Stimulated activated CD4-positive, alpha-beta T cell treated with anti-CD3 and anti-CD28 coated beads, Interleukin-4, amount 100 ng/mL, for 1 hour (primary cell): ENCODE data around the gene LCOR.

Experiments used
- DNase-seq: peaks from one replicate; pipeline ENCODE4 v3.0.0-alpha.2; 2020

The LCOR gene

DNA sequence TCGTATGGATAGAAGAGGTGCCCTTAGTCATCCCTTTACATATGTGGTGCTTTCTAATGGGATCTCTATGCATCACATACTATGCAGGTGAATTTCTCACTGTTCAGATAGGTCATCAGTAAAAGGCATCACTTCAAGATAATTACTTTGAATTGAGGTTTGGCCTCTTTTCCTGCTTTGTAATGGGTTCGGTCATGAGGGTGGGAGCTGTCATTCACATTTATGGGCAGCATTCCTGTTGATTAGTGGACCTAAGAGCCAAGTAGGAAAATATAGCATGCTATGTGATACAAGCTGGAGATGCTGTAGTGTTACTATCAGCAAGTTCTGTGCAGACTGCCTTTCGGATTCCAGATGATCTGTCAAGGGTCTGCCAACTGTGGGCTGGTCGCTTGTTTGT is 156.3 kb downstream of the LCOR start:
- no peak for DNase-seq

DNA sequence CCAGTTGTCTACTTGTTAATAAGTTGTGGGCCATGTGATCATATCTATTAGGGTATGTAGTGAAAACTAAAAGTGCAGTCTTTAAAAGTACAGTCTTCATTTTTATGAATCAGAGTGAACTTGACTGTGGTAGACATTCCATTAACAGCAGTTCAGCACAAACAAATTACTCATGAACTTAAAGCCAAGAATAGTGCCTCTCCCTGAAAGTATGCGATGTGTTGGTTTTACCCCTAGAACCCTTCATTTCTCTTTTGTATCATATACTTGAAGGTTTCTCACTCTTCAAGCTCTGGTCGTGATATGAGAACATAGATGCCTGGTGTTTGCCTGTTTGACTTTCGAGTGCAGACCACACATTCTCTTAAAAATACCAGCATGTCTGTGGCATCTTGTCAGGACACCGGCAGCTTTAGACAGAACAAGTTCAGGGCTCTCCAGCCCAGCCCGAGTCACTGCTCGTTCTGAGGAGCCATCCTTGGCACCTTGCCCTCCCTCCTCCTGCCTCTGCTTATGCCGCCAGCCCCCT is 159.3 kb downstream of the LCOR start:
- no peak for DNase-seq

DNA sequence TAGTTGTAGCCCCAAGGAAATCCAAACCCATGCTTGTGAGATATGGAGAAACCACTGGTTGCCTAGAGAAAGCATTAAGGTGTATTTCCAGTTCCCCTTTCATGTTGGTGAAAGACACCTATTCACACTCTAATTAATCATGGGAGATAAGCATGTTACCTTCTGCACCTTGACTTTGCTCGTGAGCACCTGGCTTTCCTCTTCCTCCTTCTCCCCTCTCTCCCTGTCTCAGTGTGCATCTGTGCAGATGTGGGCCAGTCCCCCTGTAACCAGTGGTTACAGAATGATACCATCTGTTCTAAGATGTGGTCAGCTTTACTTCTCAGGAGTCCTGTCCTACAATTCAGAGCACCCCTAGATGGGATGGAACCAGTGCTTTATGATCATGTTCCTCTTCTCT is 160.6 kb downstream of the LCOR start:
- DNase-seq: no peak

DNA sequence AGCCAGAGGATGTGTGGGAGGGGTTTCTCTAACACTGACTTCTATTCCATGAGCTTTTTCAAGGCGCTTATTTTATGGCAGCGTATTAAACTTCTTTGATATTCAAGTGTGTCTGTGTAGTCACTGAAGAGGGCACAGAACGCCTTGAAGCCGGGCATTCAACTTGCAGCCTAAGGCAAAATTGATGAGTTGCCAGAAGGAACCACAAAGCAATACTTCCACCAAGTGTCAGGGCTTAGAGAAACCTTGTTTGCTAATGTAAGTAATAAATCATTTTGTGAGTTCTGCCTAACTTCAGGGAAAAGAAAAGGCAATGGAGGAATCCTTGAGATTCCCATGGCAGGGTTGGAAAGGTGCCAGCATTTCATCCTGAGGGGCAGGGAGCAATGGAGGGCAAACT is 163.8 kb downstream of the LCOR start:
- DNase-seq: no peak

DNA sequence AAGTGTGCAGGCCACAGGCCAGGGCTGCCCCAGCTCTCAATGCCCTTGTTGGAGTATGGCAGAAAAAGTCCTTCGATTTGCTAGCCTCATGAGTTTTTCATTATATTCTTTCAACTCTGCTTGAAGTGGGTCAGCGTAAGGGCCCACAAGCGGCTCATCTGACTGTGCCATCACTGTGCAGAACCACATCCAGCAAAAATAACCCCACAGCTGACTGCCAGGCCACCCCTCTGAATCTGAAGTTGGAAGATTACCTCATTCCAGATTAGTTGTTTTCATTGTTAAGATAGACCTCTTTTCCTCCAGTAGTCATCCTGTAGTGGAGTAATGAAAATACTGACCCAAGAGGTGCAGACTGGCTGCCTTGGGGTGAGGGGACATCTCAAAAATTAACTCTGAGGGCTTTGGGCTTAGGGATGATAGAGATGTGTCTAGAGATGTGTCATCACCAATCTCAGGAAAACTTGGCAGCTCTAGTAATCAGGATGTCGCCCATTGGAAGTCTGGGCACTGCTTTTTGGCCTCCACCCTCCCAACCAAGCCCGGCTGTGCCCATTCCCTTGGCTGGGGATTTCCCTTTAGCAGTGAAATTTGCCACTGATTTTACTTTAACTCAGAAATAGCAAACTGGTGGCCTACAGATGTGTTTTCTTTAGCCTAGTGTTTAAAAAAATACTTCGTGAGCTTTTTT is 164.3 kb downstream of the LCOR start:
- DNase-seq: no peak

DNA sequence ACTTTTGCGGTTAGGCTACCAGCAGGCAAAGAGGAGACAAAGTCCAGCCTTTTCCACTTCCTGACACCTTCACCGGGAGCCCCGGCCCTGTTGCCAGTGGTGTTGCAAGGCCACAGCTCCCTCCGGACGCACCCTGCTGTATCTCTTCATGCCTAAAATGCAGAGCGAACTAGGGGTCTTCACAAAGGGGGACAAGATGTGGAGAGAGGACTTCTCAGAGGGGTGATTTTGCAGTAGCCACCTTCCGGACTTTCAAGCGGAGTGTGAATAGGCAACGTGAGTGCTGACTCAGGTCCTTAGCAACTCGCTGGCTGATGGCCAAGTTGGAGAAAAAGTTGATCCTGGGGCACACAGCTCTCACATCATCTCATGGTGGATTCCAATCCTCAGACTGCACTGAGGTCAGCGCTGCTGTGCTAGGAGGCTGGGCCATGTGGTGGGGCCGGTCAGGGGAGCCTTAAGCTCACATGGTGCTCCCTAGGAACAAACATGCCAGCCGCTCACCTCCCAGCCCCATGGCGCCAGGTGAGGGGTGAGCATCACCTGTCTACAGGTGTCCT is 166.3 kb downstream of the LCOR start:
- no peak for DNase-seq

DNA sequence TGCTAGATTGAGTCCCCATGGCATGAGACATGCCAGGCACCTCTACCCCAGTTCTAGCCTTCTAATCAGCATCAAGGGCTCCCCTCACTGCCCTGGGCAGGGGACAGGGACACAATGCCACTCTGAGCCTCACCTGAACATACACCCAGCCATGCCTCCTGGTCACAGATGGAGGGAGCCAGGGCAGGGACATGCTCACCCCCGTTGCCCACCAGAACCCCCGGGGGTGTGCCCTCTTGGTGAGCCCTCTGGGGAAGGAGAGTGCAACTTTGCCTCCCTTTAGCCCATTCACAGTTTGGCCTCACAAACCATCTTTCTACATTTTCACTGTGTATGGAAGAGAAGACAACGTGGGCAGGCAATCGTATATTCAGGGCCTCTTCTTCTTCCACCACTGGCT is 167.2 kb downstream of the LCOR start:
- no peak for DNase-seq

DNA sequence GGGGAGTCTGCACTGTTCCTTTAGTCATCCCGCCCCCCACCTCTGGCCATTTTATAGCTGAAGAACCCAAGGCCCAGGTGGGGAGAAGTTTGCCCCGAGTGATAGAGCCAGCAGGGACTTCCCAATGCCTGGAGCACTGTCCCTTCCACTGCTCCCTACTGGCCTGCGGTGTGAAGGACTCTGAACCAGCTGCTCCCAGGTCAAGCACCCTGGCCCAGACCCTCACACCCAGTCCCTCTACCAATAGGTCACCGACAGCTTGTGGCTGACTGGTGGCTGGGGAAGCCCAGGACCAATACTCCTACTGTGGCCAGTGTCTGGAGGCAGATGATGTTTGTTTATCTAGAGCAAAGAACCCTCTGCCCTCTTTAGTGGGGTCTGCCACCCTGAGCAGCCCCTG is 167.9 kb downstream of the LCOR start:
- DNase-seq: no peak

DNA sequence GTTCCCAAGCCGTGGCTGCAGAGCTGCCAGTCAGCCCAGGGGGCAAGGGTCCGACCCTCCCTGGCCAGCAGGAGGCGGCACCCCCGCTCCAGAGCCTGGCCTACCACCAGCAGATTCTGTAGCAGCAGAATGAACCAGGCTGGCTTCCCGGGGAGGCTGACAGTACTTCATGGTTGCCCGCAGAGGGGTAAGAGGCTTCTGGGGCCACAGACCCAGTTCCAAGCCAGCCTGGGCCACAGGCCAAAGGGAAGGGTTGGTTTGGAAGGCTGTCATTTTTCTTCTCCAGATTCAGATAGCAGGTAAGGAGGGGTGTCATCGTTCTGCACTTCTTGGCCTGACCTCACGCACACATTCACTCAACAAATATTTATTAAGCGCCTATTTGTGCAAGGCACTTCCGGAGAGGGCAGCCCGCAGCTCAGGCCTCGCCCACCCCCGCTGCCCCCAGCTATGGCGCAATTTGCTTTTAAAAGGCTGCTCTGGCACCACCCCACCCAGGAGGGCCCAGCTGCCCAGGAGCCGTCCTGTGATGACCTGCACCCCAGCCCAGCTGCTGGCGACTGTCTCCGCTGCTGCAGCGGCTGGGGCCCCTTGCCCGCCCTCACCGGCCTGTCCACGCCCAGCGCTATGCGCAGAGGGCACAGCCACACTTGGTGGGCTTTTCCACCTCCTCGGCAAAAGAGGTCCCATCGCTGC is 168.5 kb downstream of the LCOR start:
- DNase-seq: no peak

DNA sequence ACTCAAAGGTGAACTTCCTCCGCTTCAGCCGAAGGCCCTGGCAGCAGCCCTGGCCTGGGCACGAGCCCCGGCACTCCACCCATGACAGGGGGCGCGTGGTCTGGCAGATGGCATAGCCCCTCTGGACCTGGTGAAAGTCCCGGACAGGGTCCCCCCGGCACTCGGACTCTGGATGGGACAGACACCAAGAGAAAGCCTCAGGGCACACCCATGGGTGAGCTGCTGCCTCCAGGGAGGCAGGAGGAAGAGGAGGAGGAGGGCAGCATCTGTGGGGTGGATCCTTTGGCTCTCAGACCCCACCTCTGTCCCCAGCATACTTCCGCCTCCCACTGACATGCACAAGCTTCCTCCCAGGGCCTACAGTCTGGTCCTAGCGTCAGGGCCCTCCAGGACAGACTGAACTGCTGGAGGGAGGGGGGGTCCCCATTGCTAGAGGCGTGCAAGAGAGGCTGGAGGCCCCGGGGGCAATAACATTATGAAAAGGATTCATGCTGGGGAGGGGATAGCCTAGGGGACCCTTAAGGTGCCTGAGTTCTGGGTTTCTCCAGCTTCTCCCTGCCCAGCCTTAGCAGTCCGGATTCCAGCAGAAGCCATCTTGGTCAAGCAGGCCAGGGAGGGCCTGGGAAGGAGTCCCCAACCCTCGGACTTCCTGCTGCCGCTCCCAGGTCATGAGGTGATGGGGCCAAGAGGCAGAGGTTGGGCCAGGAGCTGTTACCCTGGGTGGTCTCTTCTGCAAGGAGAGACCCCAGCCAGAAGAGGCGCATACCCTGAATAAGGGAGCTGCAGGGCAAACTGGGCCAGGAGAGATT is 169.3 kb downstream of the LCOR start:
- DNase-seq: no peak

DNA sequence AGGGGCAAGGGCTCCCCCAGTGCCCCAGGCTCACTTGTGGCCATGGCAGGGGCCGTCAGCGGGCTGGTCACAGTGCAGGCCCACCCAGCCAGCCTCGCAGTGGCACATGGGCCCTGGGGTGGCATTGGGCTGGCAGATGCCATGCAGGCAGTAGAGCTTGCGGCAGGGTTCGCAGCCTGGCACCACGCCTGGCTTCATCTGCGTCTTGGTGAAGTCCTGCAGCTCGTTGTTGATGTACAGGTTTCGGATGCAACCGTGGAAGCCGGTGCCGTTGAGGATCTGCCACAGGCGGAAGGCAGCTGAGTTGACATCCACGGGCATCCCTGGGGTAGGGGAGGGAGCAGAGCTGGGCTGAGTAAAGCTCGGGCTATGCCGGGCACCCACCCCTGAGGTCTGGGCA is 170.6 kb downstream of the LCOR start:
- no peak for DNase-seq

DNA sequence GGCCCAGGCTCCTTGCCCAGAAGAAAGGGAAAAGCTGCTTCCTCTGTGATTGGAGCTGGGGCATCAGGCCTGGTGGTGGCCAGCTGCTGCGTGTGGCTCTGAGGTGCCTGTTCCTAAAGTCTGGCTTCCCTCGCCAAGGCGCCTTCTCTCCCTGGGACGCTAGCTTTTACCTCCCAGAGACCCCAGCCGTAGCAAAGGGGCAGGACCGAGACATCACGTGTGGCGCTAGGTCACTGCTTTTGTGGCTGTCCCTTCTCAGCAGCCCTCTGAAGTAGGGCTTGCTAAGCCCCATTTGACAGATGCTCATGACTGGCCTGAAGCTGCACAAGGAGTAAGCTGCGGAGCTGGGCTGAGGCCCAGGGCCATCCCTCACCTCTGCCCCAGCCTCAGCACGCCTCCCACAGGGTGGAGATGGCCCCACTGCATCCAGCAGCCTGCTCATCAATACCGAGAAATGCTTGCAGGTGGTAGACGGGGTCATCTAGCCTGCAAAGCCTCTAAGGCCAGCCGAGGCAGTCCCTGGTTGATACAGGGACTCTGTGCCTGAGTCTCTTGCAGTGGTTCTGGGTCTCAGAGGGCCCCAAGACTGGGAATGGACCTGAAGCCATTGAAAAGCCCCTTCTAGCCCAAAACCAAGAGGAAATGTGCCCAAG is 171.2 kb downstream of the LCOR start:
- DNase-seq: no peak

DNA sequence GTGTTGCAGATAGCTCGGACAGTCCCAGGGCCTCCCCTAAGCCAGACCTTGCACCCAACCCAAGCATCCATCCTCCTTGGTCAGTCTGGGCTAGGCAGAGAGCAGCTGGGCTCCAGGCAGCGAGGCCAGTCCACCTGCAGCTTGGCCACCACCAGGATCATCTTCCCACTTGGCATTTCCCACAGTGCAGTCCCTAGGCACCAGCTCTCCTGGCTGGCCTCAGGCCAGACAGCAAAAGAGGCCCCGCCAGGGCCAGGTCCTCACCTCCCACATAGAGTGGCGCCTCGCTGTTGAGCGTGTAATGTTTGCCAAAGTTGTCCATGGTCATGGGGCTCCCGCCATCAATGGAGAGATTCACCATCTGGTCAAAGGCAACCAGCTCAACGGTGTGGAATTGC is 171.7 kb downstream of the LCOR start:
- no peak for DNase-seq

DNA sequence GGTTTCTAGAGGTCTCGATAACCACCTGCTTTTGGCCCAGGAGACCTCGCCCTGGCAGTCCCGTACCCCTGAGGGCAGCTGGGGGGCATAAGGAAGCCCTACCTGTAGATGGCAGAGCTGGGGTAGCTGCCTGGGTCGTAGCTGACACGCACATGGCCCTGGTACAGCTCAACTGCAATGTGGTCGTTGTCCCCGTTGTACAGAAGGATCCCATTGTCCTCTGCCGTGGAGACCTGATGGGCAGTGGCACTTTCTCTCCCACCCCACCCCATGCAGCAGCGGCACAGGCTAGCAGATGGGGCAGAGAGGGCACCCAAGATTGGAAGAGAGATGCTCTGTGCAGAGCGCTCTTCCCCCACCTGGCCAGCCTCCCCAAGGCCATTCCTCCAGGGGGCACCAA is 172.5 kb downstream of the LCOR start:
- DNase-seq: no peak

DNA sequence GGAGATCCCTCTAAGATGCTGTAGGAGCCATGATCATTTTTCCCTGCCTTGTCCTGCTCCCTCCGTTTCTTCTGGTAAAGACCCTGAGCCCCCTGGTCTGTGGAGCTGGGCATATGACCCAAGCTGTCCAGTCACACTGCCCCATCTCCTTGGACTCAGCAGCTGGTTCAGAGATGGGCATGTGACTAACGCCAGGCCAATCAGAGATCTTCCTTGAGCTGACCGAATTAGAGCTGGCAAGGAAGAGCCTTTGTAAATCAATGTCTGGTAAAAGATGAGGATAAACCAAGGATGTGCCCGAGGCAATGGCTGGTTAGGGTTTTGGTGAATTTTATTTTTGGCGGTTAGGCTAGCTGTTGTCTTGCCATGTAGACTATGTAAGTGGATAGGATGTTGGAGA is 173.3 kb downstream of the LCOR start:
- no peak for DNase-seq

DNA sequence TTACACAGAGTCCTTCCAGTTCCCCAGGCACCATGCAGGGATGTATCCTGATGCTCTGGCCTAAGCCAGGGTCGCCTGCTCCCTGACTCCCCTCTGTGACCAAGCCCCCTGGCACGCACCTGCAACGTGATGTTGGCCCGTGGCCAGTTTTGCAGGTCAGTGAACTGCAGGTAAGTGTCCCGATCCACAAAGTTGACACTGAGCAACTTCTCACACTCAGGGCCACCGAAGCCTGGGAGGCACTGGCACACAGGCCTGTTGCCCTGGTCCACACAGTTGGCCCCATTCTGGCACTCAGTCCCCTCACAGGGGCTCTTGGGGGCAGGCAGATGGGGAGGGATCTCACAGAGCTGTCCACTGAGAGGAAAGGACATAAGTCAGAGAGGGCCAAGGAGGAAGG is 174.3 kb downstream of the LCOR start:
- DNase-seq: no peak

DNA sequence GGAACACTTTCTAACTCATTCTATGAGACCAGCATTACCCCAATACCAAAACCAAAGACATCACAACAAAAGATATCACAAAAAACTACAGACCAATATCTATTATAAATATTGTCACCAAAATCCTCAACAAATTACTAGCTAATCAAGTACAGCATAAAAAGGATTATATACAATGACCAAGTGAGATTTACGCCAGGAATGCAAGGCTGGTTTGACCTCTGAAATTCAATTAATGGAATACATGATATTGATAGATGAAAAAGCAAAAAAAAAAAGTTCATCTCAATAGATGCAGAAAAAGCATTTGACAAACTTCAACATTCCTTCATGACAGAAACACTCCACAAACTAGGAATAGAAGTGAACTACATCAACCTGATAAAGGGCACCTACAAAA is 175.3 kb downstream of the LCOR start:
- no peak for DNase-seq

DNA sequence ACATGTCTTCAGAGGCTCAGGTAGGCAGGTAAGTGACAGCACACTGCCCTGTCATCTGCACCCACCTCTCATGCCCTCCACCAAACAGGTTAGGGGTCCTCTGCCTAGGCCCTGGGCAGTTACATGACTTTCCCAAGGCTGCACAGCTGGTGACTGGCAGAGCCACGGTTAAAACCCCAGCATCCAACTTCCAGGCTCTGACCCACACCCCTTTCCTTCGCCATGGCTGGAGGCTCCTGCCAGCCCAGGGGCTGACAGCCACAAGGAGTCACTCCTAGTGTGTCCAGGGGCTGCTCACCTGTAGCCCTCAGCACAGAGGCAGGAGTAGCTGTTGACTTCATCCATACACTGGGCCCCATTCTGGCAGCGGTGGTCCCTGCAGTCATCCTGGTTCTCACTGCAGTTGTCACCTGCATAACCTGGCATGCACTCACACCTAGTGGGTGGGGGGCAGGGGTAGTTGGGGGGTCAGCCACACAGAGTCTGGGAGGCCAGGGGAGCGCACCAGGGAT is 178.7 kb downstream of the LCOR start:
- no peak for DNase-seq

DNA sequence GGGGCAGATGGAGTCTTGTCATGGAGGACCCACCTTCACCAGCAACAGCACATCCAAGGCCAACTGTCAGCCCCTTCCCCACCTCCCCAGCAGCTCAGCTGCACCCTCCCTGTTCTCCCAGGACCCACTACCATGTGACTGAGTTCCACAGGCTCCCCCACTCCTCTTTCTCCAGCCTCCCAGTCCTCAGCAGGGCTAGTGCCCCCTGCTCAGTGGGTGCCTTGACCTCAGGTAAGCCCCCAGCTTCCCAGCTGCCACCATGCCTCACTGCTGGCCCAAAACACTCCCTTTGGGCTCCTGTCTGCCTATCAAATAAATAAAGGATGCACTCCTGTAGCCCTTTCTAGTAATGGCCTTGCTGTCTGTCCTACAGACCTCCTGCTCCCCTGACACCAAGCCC is 179.3 kb downstream of the LCOR start:
- DNase-seq: no peak

DNA sequence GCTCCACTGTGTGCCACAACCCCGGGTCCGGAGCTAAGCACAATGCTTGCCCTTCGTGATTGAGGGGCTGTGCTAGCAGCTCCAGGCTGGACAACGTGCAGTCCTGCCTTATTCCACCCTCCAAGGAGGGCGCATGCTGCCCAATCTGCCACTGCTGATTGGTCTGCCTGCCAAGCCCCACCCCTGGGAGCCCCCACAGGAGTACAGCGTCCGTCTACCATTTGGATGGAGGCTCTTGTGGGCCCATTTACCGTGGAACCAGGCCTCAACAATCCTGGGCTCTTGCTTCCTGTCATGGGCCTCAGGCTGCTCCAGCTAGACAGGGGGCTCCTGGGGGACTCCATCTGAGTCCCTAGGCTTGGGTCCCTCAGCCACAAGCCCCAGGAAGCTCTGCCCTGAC is 180.4 kb downstream of the LCOR start:
- DNase-seq: no peak

DNA sequence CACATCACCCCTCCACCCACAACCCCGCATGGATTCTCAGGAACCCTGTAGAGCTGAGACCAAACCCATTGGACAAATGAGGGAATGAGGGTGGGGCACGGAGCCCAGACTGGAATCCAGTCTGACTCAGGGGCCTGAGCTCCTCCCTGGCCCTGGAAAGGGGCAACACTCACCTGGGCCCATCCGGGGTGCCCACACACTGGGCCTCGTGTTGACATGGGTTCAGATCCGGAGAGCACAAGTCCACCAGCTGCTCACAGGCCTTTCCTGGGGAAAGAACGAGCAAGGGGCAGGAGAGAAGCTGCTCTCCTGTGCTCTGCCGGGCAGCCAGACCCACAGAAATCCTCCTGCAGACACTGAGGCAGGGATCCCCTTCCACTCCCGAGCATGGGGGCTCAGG is 181.5 kb downstream of the LCOR start:
- no peak for DNase-seq

DNA sequence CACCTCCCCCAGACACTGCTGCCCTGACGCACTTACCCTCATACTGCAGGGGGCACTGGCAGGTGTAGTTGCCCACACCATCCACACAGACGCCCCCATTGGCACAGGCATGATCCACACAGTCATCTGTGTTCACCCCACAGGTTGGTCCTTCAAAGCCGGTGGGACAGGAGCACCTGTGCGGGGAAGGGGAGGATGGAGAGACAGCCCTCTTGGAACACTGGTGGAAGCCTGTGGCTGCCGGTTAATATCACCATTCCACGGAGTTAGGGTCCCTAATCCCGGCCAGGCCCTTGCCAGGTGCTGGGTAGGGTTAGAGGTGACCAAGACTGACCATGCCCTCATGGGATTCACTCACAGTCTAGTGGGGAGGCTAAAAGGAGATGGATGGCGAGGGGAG is 181.9 kb downstream of the LCOR start:
- DNase-seq: no peak

DNA sequence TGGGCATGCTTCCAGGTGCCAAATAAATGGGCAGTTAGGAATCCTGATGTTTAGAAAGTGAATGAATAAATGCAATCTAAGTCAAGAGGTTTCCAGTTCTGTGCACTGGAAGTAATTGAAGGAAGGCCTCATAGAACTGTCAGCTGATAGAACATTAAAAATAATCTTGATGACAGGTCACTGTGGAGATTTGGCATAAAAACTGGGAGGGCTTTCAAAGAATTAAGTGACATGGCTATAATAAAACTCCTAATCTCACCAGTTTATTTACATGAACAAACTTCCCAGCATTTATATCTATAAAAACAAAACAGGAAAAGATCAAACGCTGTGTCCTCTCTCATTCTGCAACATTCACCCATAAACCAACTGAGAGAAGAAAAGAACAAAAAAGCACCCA is 183.1 kb downstream of the LCOR start:
- no peak for DNase-seq
